Measurements from ENCODE around the gene MICAL2.

Gene MICAL2

GRCh38 chr11:12110201-12110713 is at the start of gene MICAL2:
Gene MICAL2 (plus strand): TSS chr11:12110590. CDS start chr11:12162156, 51,566 bp downstream.
- DNase-seq, result peak; percentile 63 to 85

- no peak for DNase-seq
These were observed 48.4 kb upstream of the MICAL2 start for GRCh38 chr11:12061851-12062560.

- no peak for DNase-seq
These were observed 47.1 kb upstream of the MICAL2 start for GRCh38 chr11:12063251-12063650.

- no peak for DNase-seq
These were observed 46.0 kb upstream of the MICAL2 start for GRCh38 chr11:12064136-12064953.

- DNase-seq, result no peak
These were observed 45.5 kb upstream of the MICAL2 start for GRCh38 chr11:12064954-12065280.

GRCh38 chr11:12066056-12066798 is 44.2 kb upstream of the MICAL2 start:
- peak in 1 of 2 experiments; percentile 23 for DNase-seq

DNA sequence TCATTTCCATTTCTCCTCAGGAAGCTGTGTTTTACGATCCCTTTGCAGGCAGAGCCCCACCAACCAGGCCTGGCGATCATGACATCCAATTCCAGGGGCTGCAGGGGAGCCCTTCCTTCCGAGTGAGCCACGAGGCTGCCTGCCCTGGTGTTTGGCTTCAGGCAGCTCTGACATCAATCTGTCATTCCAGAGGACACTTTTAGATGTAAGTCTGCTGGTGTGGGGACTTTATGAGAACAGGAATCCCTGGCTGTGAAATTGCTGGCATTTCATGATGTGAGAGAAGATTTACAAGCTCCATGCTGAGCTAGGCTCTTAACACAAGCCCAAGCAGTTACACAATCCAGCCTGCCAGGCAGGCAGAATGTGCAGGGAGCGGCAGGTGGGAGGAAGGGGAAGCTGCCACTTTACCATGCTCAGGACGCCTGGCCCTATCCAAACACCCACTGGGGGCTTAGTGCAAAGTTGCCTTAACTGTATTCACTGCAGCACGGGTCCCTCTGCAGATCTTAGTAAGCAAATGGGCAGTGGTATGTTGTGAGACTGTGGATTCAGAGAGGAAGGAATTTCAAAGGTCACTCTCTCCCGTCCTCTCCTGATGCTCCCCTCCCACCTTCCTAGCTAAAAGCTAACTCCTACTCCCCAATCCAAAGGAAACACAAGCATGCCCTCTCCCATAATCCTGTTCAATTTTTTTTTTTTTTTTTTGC is 43.4 kb upstream of the MICAL2 start:
- peak in 1 of 2 experiments; percentile 62 for DNase-seq

GRCh38 chr11:12067796-12068357 is 42.5 kb upstream of the MICAL2 start:
- DNase-seq, result no peak

- no peak for DNase-seq
These were observed 41.2 kb upstream of the MICAL2 start for GRCh38 chr11:12069066-12069676.

- no peak for DNase-seq
These were observed 39.7 kb upstream of the MICAL2 start for GRCh38 chr11:12070446-12071267.

- no peak for DNase-seq
These were observed 38.8 kb upstream of the MICAL2 start for GRCh38 chr11:12071574-12071973.

GRCh38 chr11:12073436-12073835 is 37.0 kb upstream of the MICAL2 start:
- no peak for DNase-seq

- no peak for DNase-seq
These were observed 36.5 kb upstream of the MICAL2 start for GRCh38 chr11:12073886-12074285.

DNA sequence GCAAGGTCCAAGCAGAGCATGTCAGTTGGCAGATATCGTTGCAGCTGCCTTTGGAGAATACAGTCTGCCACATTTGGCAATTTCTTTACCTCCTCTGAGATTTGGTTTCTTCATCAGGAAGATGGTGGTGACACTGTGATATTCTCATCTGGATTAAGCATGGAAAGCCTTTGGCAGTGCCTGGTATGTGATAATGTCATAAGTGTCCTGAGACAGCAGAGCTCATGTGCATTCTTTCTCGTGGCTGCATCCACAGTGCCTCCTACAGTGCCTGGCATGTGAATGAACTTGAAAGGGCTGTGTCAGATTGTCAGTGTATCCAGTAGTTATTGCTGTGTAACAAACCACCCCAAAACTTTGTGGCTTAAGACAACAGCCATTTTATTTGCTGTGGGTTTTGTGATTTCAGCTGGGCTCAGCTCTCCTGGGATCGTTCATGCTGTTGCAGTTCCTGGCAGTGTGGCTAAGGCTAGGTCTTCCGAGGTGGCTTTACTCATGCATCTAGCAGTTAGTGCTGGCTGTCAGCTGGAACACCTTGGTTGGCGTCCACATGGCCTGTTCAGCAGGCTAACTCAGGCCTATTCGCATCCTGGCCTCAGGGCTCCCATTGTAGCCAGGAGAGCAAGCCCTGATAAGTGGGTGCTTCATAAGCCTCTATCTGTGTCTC is 35.7 kb upstream of the MICAL2 start:
- no peak for DNase-seq

- DNase-seq, result no peak
These were observed 35.1 kb upstream of the MICAL2 start for GRCh38 chr11:12075291-12075690.

- peak; percentile 5 to 50 for DNase-seq
These were observed 34.3 kb upstream of the MICAL2 start for GRCh38 chr11:12075822-12076821.

DNA sequence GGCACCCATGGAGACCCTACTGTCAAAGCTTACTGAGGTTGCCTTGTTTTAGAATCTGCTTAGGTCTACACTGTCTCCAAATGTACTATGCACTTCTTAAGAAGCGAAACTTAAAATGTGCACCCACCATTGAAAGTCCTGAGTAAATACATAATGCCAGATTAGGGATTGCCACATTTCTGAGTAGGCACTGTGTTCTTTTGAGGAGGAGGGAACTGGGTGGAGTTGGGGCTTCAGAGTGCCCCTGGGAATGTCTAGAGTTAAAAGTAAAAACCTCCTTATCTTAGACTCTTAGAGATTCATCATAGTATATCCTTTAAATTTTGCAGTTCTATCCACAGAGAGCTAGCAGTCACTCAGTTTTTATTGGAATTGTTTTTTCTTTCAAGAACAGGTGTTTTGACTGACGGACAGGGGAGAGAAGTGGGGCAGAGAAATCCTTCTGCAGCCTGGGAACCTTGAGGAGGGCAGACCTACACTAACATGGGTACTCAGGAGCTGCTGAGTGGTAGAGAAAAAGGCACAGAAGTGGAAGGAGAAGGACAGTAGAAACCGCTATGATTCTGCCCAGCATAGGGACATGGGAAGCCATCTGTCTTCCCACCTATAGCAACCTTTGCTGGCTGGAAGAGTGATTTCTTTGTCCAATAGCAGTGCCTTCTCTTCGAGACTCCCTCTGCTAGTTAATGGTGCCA is 33.4 kb upstream of the MICAL2 start:
- DNase-seq, result no peak

DNA sequence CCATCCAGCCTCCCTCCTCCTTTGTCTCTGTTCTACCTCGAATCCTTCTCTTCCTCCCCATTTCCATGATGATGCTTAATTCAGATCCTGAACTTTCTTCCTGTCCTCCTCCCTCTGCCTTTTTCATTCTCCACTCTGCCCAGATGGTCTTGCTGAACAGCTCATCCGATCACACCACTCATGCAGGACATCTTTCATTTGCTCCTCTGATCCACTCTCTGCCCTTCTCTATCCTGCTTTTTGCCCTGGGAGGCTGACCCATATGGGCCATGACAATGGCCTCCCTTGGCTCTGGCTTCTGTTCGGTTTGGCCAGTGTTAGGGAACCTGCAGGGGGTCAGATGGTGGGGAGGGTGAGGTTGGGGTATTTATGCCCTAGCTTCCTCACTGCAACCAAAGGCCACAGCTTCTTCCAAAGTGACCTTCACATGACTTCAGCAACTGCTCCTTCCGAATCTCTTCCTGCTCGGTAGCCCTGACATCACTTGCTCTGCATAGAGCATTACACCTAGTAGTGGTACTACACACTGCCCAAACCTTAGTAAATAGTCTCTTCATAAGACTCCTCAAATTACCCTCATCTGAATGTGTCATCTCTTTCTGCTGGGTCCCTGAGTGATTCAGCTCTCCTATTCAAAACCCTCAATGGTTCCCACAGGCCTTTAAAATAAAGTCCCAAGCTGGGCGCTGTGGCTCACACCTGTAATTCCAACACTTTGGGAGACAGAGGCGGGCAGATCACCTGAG is 32.7 kb upstream of the MICAL2 start:
- no peak for DNase-seq
